GM18511 (cell line): ENCODE data around the gene PLVAP.

Source experiments
- ATAC-seq: cut with Tn5 transposase; IDR thresholded peaks from one replicate; pipeline ENCODE4 v1.9.1; 2021; ENCODE audit warnings: mild to moderate bottlenecking, moderate library complexity; ENCODE audit not compliant: unreplicated experiment

The PLVAP gene

DNA sequence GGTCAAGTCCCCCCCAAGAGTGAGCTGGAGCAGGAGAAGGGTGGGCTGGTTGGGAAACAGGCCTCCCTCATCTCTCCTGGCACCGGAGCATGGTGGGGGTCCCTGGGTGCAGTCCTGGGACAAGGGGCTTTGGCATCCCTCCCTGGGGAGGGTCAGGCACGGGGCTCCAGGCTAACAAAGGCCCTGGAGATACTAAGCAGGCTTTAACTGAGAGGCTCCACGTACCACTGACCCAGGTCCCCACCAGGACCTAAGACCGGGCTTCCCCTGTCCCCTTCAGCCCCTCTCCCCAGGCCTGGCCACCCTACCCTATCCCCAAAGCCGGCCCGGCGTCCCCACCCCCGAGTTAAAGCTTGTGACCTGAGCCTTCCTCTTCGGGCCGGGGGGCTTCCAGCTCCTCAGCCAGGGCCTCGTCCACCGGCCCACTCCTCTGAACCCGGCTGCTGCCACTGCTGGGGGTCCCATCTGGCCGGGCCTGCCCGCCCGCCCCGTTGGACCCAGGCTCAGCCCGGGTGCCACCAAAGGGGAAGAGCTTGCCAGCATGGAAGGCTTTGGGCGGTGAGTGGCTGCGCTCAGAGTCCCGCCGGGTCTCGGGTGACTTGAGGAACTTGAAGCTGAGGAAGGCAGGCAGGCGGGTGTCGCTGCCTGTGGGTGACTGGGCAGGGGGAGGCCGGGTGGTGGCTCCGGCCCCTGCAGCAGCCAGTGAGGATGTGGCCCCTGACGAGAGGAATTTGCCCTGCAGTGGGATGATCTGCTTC, 52.6 kb downstream of the PLVAP start:
- no peak for ATAC-seq

DNA sequence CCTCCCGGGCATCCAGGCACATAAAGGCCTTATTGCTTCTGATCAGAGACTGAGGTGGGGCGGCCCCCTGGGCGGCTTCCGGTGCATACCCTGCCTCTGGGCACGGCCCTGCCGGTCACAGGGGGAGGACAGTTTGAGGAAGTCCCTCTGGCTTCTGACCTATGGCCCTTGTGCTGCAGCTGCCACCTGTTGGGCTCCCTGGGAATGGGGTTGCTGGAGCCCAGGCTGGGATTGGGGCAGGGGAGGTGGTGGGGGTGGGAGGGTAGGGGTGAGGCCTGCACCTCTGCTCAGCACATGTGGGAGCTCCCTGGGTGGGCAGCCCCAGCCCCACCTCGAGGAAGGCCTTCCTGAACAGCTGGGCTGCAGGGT, 53.2 kb downstream of the PLVAP start:
- ATAC-seq: no peak

DNA sequence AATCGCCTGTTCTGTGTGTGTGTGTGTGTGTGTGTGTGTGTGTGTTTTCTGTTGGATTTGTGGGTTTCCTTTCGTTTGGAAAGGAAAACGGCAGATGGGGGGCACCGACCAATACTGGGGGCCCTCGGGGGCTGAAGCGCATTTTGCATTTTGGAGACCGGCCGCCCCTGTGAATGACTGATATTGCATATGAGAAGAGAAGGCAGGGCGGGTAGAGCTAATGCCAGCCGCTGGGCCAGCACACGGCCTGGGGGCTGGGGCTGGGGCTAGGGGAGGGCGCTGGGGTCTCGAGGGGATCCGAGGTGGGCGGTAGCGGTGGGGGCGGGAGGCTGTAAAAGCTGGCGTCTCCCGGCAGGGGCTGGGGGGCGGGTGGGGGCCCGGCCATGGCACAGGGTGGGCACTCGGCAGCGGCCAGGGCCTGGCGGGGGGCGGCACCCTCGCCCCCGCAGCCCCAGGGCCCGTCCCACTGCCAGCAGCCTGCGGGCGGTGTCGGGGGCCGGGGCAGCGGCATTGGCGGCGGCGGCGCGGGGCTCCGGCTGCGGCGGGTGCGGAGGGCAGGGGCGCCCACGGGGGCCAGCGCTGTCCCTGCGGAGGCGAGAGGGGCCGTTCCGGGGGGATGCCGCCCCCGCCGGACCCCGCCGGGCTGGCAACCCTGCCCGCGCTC, 53.7 kb downstream of the PLVAP start:
- no peak for ATAC-seq

DNA sequence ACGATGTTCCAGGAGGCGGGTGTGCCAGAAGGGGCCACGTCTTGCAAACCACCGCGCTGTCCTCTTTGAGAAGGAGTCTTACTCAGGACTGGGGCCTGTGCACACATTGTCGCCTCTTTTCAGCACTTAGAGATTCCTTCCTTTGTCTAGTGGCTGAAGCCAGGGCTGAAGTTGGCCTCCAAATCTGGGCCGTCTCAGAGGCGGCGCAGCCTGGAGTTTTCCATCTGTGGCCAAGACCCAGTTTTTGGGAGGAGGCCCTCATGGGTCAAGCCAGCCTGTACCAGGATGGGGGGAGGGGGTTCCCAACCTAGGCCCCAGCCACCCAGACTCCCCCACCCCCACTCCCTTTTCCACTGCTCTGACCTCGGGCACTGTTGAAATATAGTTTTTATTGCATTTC, 54.3 kb downstream of the PLVAP start:
- no peak for ATAC-seq

DNA sequence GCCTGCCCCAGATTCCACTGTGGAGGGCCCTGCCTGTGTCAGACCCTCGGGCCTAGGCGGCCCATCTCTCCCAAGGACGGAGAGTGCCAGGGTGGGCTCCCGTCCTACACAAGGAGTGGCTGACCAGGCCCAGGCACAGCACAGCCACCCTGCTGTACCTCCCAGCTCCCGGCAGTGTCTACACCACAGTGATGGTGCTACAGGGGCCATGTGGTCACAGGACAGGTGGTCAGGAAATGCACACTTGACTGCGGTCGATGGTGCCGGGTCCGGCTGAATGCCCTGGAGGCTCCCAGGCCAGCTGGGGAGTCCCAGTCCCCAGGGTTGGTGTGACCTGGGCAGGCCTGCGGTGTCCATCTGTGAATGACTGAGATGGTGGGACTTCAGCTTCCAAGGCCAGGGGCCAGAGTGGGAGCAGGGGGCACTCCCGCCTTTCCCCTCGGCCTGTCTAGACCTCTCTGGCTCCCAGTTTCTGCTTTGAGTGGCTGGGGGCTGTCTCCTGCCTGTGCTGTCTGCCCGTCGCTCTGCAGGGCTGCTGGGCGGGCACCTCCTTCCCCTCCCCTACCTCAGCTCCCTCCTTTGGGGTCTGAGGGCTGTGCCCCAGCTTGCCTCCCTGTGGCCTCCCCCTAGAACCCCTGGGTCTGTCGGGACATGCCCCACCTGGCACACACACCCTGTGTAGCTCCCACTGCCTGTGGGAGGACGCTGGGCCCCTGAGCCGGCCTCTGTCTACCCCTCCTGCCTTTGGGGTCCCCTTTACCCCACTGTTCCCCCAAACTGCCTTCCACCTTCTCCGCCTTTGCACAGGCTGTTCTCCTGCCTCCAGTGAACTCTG, 55.3 kb downstream of the PLVAP start:
- no peak for ATAC-seq

DNA sequence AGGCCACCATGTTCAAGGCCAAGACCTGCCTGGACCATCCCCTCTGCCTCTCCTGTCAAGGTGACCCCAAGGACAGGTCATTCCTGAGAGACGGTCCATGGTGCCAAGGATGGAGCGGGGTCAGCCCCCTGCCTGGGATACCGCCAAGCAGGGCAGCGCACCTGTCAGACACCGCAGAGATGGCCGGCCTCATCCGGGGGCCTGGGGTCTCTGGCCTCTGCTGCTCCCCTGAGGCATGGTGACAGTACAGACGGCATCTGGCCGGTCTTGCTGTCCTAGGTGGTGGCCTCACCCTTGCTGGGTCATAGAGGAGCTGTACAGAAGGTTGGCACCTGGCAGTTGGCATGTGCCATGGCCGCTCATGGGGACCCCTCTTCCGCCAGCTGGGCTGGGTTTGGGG, 56.7 kb downstream of the PLVAP start:
- no peak for ATAC-seq

DNA sequence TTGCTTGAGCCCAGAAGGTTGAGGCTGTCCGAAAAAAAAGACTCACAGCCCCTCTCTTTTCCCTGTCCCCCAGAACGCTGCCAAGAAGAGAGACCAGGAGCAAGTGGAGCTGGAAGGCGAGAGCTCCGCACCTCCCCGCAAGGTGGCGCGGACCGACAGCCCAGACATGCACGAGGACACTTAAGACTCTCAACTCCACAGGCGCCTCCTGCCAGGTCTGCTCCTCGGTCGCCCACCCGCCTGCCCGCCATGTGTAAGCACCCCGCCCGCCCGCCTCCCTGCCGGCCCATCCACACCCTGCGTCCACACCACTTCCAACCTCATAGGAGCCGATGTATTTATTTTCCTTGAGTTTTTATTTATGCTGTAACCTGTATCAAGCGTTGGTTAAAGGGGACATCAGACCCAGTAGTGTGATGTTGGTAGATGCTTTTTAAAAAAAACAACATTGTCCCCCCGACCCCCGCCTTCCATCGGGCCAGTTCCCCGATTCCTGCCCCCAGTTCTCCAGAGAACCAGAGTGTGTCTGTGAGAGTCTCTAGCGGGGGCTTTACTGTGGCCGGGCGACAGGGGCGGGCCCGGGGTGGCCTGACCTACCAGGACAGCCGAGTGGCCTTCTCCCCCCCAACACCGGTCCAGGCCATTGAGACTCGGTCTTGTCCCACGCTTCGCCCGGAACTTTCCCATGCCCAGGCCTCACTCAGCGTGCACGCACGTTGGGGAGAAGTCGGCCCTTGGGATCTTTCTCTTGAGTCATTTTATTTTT, 57.5 kb downstream of the PLVAP start:
- ATAC-seq: no peak

DNA sequence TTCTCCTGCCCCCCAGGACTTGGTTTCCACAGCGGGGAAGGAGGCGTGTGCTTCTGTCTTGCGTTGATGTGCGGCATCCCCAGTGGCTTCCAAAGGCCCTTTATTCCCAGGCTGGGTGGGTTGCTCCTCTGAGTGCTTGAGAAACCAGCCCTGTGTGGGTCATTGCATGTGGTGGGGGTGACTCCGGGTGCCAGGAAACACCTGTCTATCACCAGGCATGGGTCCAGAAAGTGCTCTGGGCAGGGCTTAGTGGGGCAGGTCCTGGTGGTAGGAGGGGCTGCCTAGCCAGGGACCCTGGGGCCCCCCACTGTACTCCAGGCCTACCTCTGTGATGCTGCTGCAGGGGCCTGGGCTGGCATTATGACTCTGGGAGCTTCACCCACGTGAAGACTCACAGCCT, 58.2 kb downstream of the PLVAP start:
- no peak for ATAC-seq

DNA sequence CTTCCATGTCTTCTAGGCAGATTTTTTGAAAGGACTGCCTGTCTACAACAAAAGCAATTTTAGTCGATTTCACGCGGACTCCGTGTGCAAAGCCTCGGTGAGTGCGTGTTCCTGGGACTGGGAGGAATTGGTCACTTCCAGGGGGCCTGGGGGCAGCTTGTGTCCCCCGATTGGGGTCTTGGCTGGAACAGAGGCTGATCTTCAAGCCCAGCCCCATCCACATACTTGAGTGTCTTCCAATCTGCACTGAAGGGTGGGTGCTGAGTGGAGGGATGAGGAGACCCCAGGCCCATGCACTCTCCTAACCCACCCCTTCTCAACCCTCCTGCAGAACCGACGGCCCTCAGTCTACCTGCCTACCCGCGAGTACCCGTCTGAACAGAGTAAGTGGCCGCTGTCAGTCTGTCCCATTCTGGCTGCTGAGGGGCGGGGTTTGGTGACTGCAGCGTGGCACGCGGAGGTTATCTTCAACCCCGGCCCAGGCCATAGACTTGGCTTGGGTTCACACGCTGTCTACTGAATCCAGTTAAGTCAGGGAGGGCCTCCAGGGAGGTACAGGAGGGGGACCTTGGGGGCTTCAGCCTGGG, 63.0 kb downstream of the PLVAP start:
- no peak for ATAC-seq

DNA sequence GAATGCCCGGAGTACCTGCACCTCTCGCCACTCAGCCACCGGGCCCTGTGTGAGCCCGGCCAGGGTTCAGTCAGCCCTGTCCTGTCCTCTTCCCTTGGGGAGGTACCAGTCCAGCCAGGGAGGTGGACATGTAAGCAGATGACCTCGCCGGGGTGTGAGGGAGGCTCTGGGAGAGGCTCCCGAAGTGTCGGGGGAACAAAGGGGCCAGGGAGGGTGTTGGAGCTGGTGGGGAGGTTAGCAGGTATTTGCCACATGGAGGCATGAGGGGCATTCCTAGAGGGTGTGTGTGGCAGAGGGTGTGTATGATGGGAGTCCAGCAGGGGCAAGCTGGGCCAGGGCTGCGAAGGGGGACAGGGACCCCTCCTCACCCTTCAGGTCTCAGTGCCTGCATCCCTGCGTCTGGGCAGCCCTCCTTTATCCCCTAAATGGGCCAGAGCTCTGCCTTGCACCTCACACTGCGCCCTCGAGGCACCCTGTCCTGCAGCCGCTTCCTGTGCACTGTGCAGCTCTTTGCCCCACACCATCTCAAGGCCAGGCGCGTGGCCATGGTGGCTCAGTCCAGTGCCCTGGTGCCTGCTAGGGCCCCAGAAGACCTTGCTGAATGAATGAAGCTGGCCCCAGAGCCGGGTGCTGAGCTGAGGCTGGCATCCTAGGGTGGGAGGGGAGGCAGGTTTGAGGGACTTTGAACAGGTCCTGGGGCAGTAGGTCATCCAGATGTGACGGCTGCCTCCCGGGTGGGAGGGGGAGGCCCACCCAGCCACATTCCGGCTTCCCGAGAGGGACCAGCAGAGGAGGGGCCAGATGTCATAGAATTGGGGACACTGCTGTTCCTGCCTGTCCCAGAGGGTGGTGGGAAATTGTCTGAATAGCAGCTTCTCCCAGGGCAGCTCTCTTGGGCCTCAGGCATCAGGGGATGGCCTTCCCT, 64.7 kb downstream of the PLVAP start:
- no peak for ATAC-seq

DNA sequence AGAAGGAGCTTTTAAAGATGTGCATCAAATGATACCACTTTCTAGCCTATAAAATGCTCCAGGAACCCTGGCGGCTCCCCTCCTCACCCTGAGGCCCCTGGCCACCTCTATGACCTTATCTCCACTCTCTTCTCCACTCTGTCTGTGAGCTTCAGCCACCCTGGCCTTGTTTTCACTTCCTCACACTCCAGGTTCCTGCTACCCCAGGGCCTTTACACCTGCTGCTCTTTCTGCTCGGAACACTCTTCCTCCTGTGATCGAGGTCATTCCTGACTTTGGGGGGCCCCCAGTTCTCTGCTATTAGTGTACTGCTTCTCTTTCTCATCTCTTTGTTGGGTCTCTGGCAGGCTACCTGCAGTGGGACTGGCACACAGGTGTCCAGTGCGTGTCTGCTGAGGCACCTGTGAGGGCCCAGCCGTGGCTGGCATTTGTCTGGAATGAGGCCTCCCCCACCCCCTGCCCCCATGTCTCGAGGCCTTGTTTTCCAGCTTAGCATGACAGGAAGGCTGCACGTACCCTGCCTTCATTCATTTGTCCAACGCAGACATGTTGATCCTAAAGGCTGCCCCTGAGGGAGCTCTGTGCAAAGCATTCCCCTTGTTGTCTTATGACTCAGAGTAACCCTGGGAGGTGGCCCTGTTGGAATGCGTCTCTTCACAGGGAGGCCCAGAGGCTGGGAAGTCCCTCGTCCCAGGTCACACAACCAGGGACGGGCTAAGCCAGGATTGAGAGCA, 65.5 kb downstream of the PLVAP start:
- ATAC-seq: no peak

DNA sequence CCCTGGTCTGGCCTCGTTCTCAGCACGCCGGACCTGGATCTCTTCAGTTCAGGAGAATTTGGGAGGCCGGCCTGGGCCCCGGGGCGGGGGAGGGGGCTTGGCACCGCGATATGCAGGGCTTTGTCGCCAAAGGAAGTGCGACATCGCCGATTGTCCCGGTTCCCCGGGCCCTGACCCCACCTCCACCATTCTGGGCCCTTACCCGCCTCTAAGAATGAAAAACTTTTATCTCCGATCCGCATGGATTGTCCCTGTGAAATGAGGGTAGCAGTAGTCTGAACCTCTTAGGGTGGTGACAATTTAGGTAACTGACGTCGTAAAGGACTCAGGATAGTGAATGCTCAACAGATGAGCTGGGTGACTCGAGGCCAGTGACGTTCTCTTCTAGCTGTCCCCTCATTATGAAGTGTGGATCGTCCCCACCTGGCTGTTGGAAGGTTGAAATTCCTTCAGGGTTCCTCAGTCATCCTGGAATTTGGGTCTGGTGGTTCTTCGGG, 67.1 kb downstream of the PLVAP start:
- no peak for ATAC-seq

DNA sequence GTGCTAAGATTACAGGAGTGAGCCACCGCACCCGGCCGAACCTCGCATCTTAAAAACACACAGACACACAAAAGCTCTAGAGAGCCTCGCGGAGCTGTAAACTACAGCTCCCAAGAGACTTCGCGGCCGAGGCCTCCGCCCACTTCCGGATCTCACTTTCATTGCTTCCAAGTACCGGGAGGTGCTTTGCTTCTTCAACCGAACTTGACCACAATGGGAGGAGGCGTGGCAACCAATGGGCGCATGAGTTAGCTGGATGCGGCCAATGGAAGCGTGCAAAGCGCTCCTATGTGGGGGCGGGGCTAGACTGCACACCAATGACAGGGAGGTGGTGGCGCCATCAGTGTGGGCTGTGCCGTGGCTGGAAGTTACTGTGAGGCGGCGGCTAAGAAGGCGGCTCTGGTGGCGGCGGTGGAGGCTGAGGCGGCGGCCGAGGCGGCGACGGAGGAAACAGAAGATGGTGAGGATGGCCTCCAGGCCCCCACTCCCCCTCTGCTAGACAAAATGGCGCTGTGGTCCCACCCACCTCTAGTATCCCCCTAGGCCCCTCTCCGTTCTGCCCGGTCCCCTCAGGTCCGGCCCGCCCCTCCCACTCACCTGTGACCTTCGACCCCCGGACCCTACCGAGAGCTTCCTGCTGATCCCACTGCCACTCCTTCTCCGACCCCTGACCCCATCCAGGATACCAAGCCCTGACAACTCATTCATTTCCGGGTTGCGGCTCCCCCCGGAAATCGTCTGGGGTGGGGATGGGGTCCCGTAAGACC, 67.8 kb downstream of the PLVAP start, which contains the start of gene DDA1:
Gene DDA1 (plus strand): TSS at position 366 of the 767 bp plus-strand sequence. CDS start 92 bp downstream, at position 458.
- ATAC-seq: peak; percentile 63

DNA sequence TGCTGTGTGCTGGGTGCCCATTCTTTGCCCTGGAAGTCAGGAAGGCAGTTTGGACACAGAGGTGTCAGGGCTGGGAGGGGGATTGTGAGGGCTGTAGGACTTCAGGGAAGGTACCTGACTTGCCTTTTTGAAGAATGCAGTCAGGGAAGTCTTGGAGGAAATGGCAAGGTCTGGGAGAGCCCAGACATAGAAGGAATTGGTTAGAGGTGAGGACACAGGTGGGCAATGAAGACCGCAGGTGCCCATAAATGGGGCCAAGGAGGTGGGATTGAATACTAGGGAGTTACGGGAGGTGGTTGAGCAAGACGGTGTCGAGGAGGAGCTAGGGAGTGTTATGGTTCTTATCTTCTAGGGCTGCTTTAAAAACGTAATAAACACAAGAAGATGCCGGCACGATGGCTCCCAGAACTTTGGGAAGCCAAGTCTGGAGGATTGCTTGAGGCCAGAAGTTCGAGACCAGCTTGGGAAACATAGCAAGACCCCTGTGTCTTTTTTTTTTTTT, 69.2 kb downstream of the PLVAP start:
- ATAC-seq: no peak

DNA sequence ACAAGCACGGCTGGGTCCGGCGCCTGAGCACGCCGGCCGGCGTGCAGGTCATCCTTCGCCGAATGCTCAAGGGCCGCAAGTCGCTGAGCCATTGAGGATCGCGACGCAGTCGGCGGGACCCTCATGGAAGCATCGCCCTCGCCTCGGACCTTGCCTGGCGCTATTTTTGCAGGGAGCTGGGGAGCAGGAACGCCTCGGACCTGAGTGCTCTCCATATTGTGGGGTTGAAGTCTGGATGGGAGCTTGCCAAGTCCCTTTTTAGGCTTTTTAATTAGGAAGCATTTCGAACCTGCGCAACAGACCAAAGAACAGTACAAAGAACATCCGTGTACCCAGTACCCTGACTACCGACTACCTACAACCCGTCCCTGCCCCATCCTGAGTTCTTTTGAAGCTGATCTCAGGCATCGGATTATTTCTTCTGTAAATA, 70.8 kb downstream of the PLVAP start:
- ATAC-seq: no peak

DNA sequence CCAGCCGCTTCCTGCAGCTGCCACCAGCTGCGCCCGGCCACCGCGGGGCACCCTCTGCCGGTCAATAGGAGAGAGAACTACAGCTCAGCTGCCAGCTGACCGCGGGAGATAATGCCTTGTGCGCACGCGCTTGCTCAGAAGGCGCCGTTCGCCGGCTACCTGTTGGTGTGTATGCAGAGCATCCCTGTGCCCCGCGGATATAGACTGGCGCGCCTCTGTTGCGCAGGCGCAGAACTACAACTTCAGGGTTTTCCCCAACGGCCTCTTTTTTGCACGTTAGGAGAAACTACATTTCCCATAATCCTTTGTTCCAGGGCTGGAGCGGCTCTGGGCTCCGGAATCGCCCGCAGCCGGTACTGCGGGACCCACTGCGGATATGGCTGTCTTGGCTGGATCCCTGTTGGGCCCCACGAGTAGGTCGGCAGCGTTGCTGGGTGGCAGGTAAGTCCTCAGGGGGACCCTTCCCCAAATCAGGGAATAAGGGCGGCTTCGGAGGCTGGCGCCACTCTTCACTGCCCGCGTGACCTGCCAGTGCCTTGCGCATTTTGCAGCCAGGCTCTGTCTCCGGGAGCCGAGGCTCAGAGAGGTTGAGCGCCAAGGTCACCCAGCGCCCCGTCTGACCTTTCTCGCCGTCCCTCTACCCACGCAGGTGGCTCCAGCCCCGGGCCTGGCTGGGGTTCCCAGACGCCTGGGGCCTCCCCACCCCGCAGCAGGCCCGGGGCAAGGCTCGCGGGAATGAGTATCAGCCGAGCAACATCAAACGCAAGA, 71.4 kb downstream of the PLVAP start, which contains the start of gene MRPL34:
Gene MRPL34 (plus strand): TSS at position 356 of the 768 bp plus-strand sequence. CDS start 21 bp downstream, at position 377.
- ATAC-seq: peak; percentile 74

DNA sequence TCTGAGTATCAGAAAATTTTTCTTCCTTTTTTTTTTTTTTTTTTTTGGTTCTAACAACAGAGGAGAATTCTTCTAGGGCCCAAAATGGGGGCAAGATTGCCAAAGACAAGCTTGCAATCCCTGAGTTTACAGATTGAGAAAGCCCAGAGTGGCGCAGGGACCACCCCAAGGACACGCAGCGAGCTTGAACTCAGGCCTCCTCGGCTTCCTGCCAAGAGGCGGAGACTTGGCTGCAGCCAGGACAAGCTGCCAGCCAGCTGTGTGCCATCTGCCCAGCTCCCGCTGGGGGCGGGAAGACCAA, 72.0 kb downstream of the PLVAP start:
- no peak for ATAC-seq
